Cardiac muscle cell (in vitro differentiated cells and primary cell): ENCODE data around the gene PCNX2. TPM values are rescaled to one million over a fixed set of nuclear protein-coding genes. Genes with fewer than 3 reads are reported as not detected.
A peak's percentile ranks its signal among the peaks of the same experiment; 100 is the strongest.

Source experiments
- DNase-seq, 2 donors: peaks; one replicate each; pipeline versions ENCODE4 v3.0.0 to v3.0.0-alpha.2; 2010 to 2017; ENCODE audit warnings: low read depth in 1 of 2, low spot score in 1 of 2
- H3K27ac ChIP-seq: fragments of 200-600 bp; sonication (generic); 2 replicates; pipeline ENCODE4 v1.5.1; 2016
- H3K27me3 ChIP-seq: fragments of 200-600 bp; sonication (generic); 2 replicates; pipeline ENCODE4 v1.6.0; 2016; ENCODE audit warnings: control low read depth
- H3K36me3 ChIP-seq: fragments of 200-600 bp; sonication (generic); 2 replicates; pipeline ENCODE4 v1.5.1; 2016; ENCODE audit warnings: control low read depth
- H3K4me1 ChIP-seq: fragments of 200-600 bp; sonication (generic); 2 replicates; pipeline ENCODE4 v1.8.1; 2017; ENCODE audit warnings: low read depth, mild to moderate bottlenecking, mixed run types
- H3K4me3 ChIP-seq: fragments of 200-600 bp; sonication (generic); 2 replicates; pipeline ENCODE4 v1.5.1; 2016; ENCODE audit warnings: mild to moderate bottlenecking
- H3K9me3 ChIP-seq: fragments of 200-600 bp; sonication (generic); 2 replicates; pipeline ENCODE4 v1.5.1; 2017; ENCODE audit warnings: low read depth, mild to moderate bottlenecking, control low read depth
- CTCF ChIP-seq: IDR thresholded peaks from 2 replicates; pipeline ENCODE4 v1.5.1; 2012; ENCODE audit warnings: low read depth, mild to moderate bottlenecking, low read length
- polyA plus RNA-seq: library from polyadenylated mRNA; unstranded; fragments of >200 nt; fragmentation: Nextera tagmentation; extraction: Ambion mirVana; gene quantifications from 2 replicates; pipeline ENCODE4 v1.2.1, GENCODE V29; 2016
- total RNA-seq: library from RNA; depleted of rRNA; stranded (reverse); fragments of >200 nt; gene quantifications from 2 replicates; pipeline ENCODE4 v1.2.3, GENCODE V29; 2016

PCNX2 gene
- total and polyA plus RNA-seq, 2 experiments from 2014 or later, result 3.9 to 5.1 TPM

- DNase-seq, result no peak
- H3K27ac ChIP-seq, result no peak overlapping the region
- TF ChIP-seq CTCF, result no peak
These were observed 232.1 kb downstream of the PCNX2 start for GRCh38 chr1:233063462-233063861.

GRCh38 chr1:233061265-233061664, 234.3 kb downstream of the PCNX2 start:
- H3K4me3 ChIP-seq, result no peak overlapping the region
- no peak for TF ChIP-seq CTCF
- no peaks in the 10 kb centered on the region for H3K36me3 ChIP-seq
- H3K4me1 ChIP-seq, result peaks cover 14% of the 10 kb centered on the region
- DNase-seq, result no peak
- H3K27me3 ChIP-seq, result no peaks in the 10 kb centered on the region
- H3K27ac ChIP-seq, result peak overlapping the region; percentile 40
- no peaks in the 10 kb centered on the region for H3K9me3 ChIP-seq

More at GRCh38 chr1:233063462-233063861, 232.1 kb downstream of the PCNX2 start:
- H3K4me3 ChIP-seq, result no peak overlapping the region
- no peaks in the 10 kb centered on the region for H3K36me3 ChIP-seq
- no peaks in the 10 kb centered on the region for H3K9me3 ChIP-seq
- H3K27me3 ChIP-seq, result no peaks in the 10 kb centered on the region
- peaks cover 14% of the 10 kb centered on the region for H3K4me1 ChIP-seq

GRCh38 chr1:233060461-233060994, 235.0 kb downstream of the PCNX2 start:
- Histone ChIP-seq H3K27ac (peak overlapping the region; percentile 40), H3K4me3 (no peak overlapping the region), H3K36me3 (no peaks in the 10 kb centered on the region), H3K9me3 (no peaks in the 10 kb centered on the region), H3K27me3 (no peaks in the 10 kb centered on the region), H3K4me1 (peaks cover 14% of the 10 kb centered on the region)
- no peak for TF ChIP-seq CTCF
- peak in 1 of 2 donors; percentile 42 for DNase-seq

GRCh38 chr1:233057836-233058235, 237.7 kb downstream of the PCNX2 start:
- H3K27ac ChIP-seq, result no peak overlapping the region
- no peak for DNase-seq
- H3K36me3 ChIP-seq, result no peaks in the 10 kb centered on the region
- no peak for TF ChIP-seq CTCF
- no peaks in the 10 kb centered on the region for H3K27me3 ChIP-seq
- H3K4me3 ChIP-seq, result no peak overlapping the region
- no peaks in the 10 kb centered on the region for H3K9me3 ChIP-seq
- H3K4me1 ChIP-seq, result peaks cover 14% of the 10 kb centered on the region

- Histone ChIP-seq H3K9me3 (no peaks in the 10 kb centered on the region), H3K4me3 (no peak overlapping the region), H3K4me1 (peaks cover 9% of the 10 kb centered on the region), H3K27ac (no peak overlapping the region), H3K36me3 (no peaks in the 10 kb centered on the region), H3K27me3 (no peaks in the 10 kb centered on the region)
- no peak for DNase-seq
- TF ChIP-seq CTCF, result no peak
These were observed 239.5 kb downstream of the PCNX2 start for GRCh38 chr1:233055879-233056641.
